Upper lobe of left lung (tissue), 6 donors: ENCODE data around the gene CBX6. TPM values are rescaled to one million over a fixed set of nuclear protein-coding genes. Genes with fewer than 3 reads are reported as not detected.
A peak's percentile ranks its signal among the peaks of the same experiment; 100 is the strongest.

ENCODE experiments used
- ATAC-seq, 2 donors: fragments of 200-7000 bp; cut with Tn5 transposase; one replicate each; pipeline ENCODE4 v1.9.1; 2022; ENCODE audit warnings: mild to moderate bottlenecking in 2 of 2, moderate library complexity in 2 of 2; ENCODE audit not compliant: low FRiP score in 2 of 2
- DNase-seq, 2 donors: peaks; one replicate each; pipeline ENCODE4 v3.0.0-alpha.2; 2019 to 2020
- H3K27ac ChIP-seq, 4 donors: fragments of 200-600 bp; sonication (generic); one replicate each; pipeline ENCODE4 v1.5.1; 2016 to 2019
- H3K27me3 ChIP-seq, 4 donors: fragments of 200-600 bp; sonication (generic); one replicate each; pipeline ENCODE4 v1.5.1; 2017 to 2019
- H3K36me3 ChIP-seq, 4 donors: fragments of 200-600 bp; sonication (generic); one replicate each; pipeline ENCODE4 v1.5.1; 2016 to 2019
- H3K4me1 ChIP-seq, 4 donors: fragments of 200-600 bp; sonication (generic); one replicate each; pipeline ENCODE4 v1.5.1; 2018 to 2019
- H3K4me3 ChIP-seq, 4 donors: fragments of 200-600 bp; sonication (generic); one replicate each; pipeline ENCODE4 v1.5.1; 2017 to 2019; ENCODE audit warnings: mild to moderate bottlenecking in 2 of 4, moderate library complexity in 1 of 4
- H3K9me3 ChIP-seq, 4 donors: fragments of 200-600 bp; sonication (generic); one replicate each; pipeline ENCODE4 v1.5.1; 2018 to 2019
- CTCF ChIP-seq, 6 experiments: fragments of 450-650 bp in 4 of 6; fragments of 200-600 bp in 2 of 6; sonication (generic) in 2 of 6; IDR thresholded peaks; one replicate each; pipeline ENCODE4 v1.5.1; 2016 to 2019; ENCODE audit warnings: antibody characterized with exemption in 6 of 6
- EP300 ChIP-seq, 4 donors: sonication (generic); formaldehyde crosslinking; IDR thresholded peaks; one replicate each; pipeline ENCODE4 v1.5.1; 2017; ENCODE audit warnings: antibody characterized with exemption in 4 of 4, control low read depth in 2 of 4
- POLR2A ChIP-seq, 4 donors: fragments of 450-650 bp; IDR thresholded peaks; one replicate each; pipeline ENCODE4 v1.5.1; 2016 to 2017; ENCODE audit warnings: antibody characterized with exemption in 4 of 4, mild to moderate bottlenecking in 2 of 4
- POLR2AphosphoS5 ChIP-seq, 2 donors: sonication (generic); formaldehyde crosslinking; IDR thresholded peaks; one replicate each; pipeline ENCODE4 v1.5.1; 2017; ENCODE audit warnings: antibody characterized with exemption in 2 of 2
- WGBS, 2 donors: methylation state at CpG; one replicate each; pipeline ENCODE4 v1.1.5; 2017 to 2018; 5-methylcytosine and 5-hydroxymethylcytosine counted together
- total RNA-seq, 6 donors: library from RNA; depleted of rRNA in 4 of 6; stranded (reverse); fragments of >200 nt in 4 of 6; gene quantifications; one replicate each; pipeline versions ENCODE4 v1.1.0 to v1.2.1, GENCODE V29; 2016 to 2021
- donor health status: DM: no; HTN: no; CAD: no; lungs with moderate emphysema.
- donor health status: DM: no; HTN: yes; CAD: no; lungs with severe emphysema.

CBX6 gene
- total RNA-seq, 6 donors from 2014 or later = 30.4 to 74.9 (median 45.4) TPM

- 19 to 28% methylated on average over 2 of the region's 2 CpGs for WGBS, 2 donors
These were observed 1.1 kb downstream of the CBX6 start for GRCh38 chr22:38870791-38871359.

GRCh38 chr22:38870312-38870741 lies 1.7 kb downstream of the CBX6 start:
- Histone ChIP-seq H3K27me3 (no peaks in the 10 kb centered on the region), H3K4me3 (peak overlapping the region in 3 of 4 donors; percentile 75 to 95 (median 83)), H3K27ac (peak overlapping the region; percentile 88 to 99 (median 95)), H3K36me3 (peaks cover 5 to 41% (median 21%) of the 10 kb centered on the region in 4 donors), H3K9me3 (no peaks in the 10 kb centered on the region), H3K4me1 (peaks cover 36 to 45% (median 42%) of the 10 kb centered on the region in 4 donors)
- peak; percentile 77 to 79 for ATAC-seq
- no peak for TF ChIP-seq POLR2AphosphoS5 (IDR thresholded peaks at IDR 0.05)
- TF ChIP-seq CTCF (IDR thresholded peaks at IDR 0.05) = peak; percentile 74 to 84 (median 78)
- TF ChIP-seq POLR2A (IDR thresholded peaks at IDR 0.05) = no peak
- TF ChIP-seq EP300 (IDR thresholded peaks at IDR 0.05) = no peak
- peak in 1 of 2 donors; percentile 91 for DNase-seq
- 8 to 9% methylated on average over 12 of the region's 12 CpGs for WGBS, 2 donors

More at GRCh38 chr22:38870791-38871359, 1.1 kb downstream of the CBX6 start:
- no peaks in the 10 kb centered on the region for H3K27me3 ChIP-seq
- no peaks in the 10 kb centered on the region for H3K9me3 ChIP-seq
- H3K4me3 ChIP-seq = peak overlapping the region; percentile 75 to 95 (median 80)
- H3K4me1 ChIP-seq = peaks cover 32 to 40% (median 37%) of the 10 kb centered on the region in 4 donors
- peak overlapping the region; percentile 88 to 99 (median 95) for H3K27ac ChIP-seq
- DNase-seq = no peak
- peaks cover 5 to 36% (median 17%) of the 10 kb centered on the region in 4 donors for H3K36me3 ChIP-seq
- no peak for TF ChIP-seq POLR2A (IDR thresholded peaks at IDR 0.05)
- no peak for TF ChIP-seq EP300 (IDR thresholded peaks at IDR 0.05)
- no peak for TF ChIP-seq CTCF (IDR thresholded peaks at IDR 0.05)
- no peak for TF ChIP-seq POLR2AphosphoS5 (IDR thresholded peaks at IDR 0.05)
- no peak for ATAC-seq

GRCh38 chr22:38869663-38870062 lies 2.4 kb downstream of the CBX6 start:
- peaks cover 5 to 45% (median 22%) of the 10 kb centered on the region in 4 donors for H3K36me3 ChIP-seq
- H3K4me1 ChIP-seq = peaks cover 42 to 52% (median 49%) of the 10 kb centered on the region in 4 donors
- no peak overlapping the region for H3K27ac ChIP-seq
- H3K9me3 ChIP-seq = no peaks in the 10 kb centered on the region
- WGBS, 2 donors = 83 to 90% methylated on average over 2 to 3 of the region's 3 CpGs
- no peak for TF ChIP-seq POLR2A (IDR thresholded peaks at IDR 0.05)
- ATAC-seq = no peak
- no peak overlapping the region for H3K4me3 ChIP-seq
- no peaks in the 10 kb centered on the region for H3K27me3 ChIP-seq
- DNase-seq = peak in 1 of 2 donors; percentile 8

- 11 to 19% methylated on average over 5 to 6 of the region's 8 CpGs for WGBS, 2 donors
- DNase-seq (peak; percentile 79), ATAC-seq (peak; percentile 42 to 61)
- Histone ChIP-seq H3K9me3 (no peaks in the 10 kb centered on the region), H3K4me1 (peaks cover 49 to 59% (median 56%) of the 10 kb centered on the region in 4 donors), H3K27ac (no peak overlapping the region), H3K4me3 (no peak overlapping the region), H3K36me3 (peaks cover 5 to 45% (median 22%) of the 10 kb centered on the region in 4 donors), H3K27me3 (no peaks in the 10 kb centered on the region)
- TF ChIP-seq EP300 (IDR thresholded peaks at IDR 0.05) = no peak
- TF ChIP-seq CTCF (IDR thresholded peaks at IDR 0.05) = peak; percentile 83 to 91 (median 86)
These were observed 3.1 kb downstream of the CBX6 start for GRCh38 chr22:38868886-38869381.

GRCh38 chr22:38868286-38868721 lies 3.7 kb downstream of the CBX6 start:
- H3K27me3 ChIP-seq = no peaks in the 10 kb centered on the region
- no peak overlapping the region for H3K27ac ChIP-seq
- no peaks in the 10 kb centered on the region for H3K9me3 ChIP-seq
- DNase-seq = peak in 1 of 2 donors; percentile 17
- WGBS, 2 donors = 93 to 98% methylated on average over 7 to 8 of the region's 8 CpGs
- H3K4me3 ChIP-seq = no peak overlapping the region
- peaks cover 47 to 65% (median 57%) of the 10 kb centered on the region in 4 donors for H3K4me1 ChIP-seq
- no peak for TF ChIP-seq POLR2AphosphoS5 (IDR thresholded peaks at IDR 0.05)
- TF ChIP-seq POLR2A (IDR thresholded peaks at IDR 0.05) = no peak
- no peak for TF ChIP-seq EP300 (IDR thresholded peaks at IDR 0.05)
- TF ChIP-seq CTCF (IDR thresholded peaks at IDR 0.05) = no peak
- no peak for ATAC-seq
- peaks cover 5 to 45% (median 22%) of the 10 kb centered on the region in 4 donors for H3K36me3 ChIP-seq
